Endodermal cell (in vitro differentiated cells): ENCODE measurements around the gene CRMP1. TPM values are rescaled to one million over a fixed set of nuclear protein-coding genes. Genes with fewer than 3 reads are reported as not detected.

ENCODE experiments used
- DNase-seq: peaks from one replicate; pipeline ENCODE4 v3.0.0-alpha.2; 2017
- H3K27ac ChIP-seq: 2 replicates; pipeline ENCODE4 v1.5.1; 2013; ENCODE audit warnings: mild to moderate bottlenecking, low read depth, low read length, moderate library complexity
- H3K27me3 ChIP-seq: 2 replicates; pipeline ENCODE4 v1.6.1; 2013; ENCODE audit warnings: mild to moderate bottlenecking, low read length, moderate library complexity; ENCODE audit not compliant: insufficient read depth, control insufficient read depth, poor library complexity, severe bottlenecking
- H3K36me3 ChIP-seq: 2 replicates; pipeline ENCODE4 v1.7.0; 2013; ENCODE audit warnings: mild to moderate bottlenecking, low read length, moderate library complexity; ENCODE audit not compliant: control insufficient read depth, insufficient read depth
- H3K4me1 ChIP-seq: one replicate; pipeline ENCODE4 v1.7.0; 2013; ENCODE audit warnings: low read length; ENCODE audit not compliant: control insufficient read depth, insufficient read depth
- H3K4me3 ChIP-seq: 2 replicates; pipeline ENCODE4 v1.5.1; 2013; ENCODE audit warnings: mild to moderate bottlenecking, low read length, moderate library complexity
- H3K9ac ChIP-seq: 2 replicates; pipeline ENCODE4 v1.6.1; 2013; ENCODE audit warnings: mild to moderate bottlenecking, low read length, moderate library complexity; ENCODE audit not compliant: poor library complexity, severe bottlenecking; ENCODE audit errors: extremely low read depth
- H3K9me3 ChIP-seq: 2 replicates; pipeline ENCODE4 v1.6.1; 2013; ENCODE audit warnings: mild to moderate bottlenecking, low read length, moderate library complexity; ENCODE audit not compliant: control insufficient read depth
- H3K27ac Mint-ChIP-seq: 2 replicates; pipeline ENCODE4 v1.8.0; 2020; ENCODE audit warnings: mixed read lengths
- H3K27me3 Mint-ChIP-seq: 2 replicates; pipeline ENCODE4 v1.8.0; 2021; ENCODE audit warnings: mild to moderate bottlenecking, mixed read lengths; ENCODE audit not compliant: insufficient read depth
- H3K36me3 Mint-ChIP-seq: 2 replicates; pipeline ENCODE4 v1.8.0; 2020; ENCODE audit warnings: low read depth, mixed read lengths
- H3K4me1 Mint-ChIP-seq: 2 replicates; pipeline ENCODE4 v1.8.0; 2020; ENCODE audit warnings: mixed read lengths
- H3K4me3 Mint-ChIP-seq: 2 replicates; pipeline ENCODE4 v1.8.0; 2020; ENCODE audit warnings: mild to moderate bottlenecking, moderate library complexity, mixed read lengths
- H3K9me3 Mint-ChIP-seq: 2 replicates; pipeline ENCODE4 v1.8.0; 2020; ENCODE audit warnings: mild to moderate bottlenecking, mixed read lengths
- CTCF ChIP-seq: fragments of 200-600 bp; sonication (generic); conservative IDR thresholded peaks from 2 replicates; pipeline ENCODE4 v1.5.0; 2021; ENCODE audit warnings: antibody characterized with exemption, mild to moderate bottlenecking
- WGBS, 2 experiments: methylation state at CpG; one replicate each; pipeline versions ENCODE4 v1.1.5 to v1.1.7; 2013; ENCODE audit warnings: missing lambda C conversion rate in 2 of 2, mixed read lengths in 1 of 2; ENCODE audit not compliant: insufficient coverage in 1 of 2, insufficient read length in 1 of 2; 5-methylcytosine and 5-hydroxymethylcytosine counted together
- total RNA-seq, 2 donors: library from RNA; stranded (reverse); fragmentation: NEBNext Ultra II Directional in 1 of 2; extraction: Animal tissue kit (Norgen Biotek cat#: 25700) in 1 of 2; gene quantifications; 2 replicates in 1 of 2; 3 replicates in 1 of 2; pipeline ENCODE4 v1.2.1, GENCODE V29; 2021

CRMP1 gene
- total RNA-seq, 2 donors from 2014 or later = 40.0 to 64.9 TPM

DNA sequence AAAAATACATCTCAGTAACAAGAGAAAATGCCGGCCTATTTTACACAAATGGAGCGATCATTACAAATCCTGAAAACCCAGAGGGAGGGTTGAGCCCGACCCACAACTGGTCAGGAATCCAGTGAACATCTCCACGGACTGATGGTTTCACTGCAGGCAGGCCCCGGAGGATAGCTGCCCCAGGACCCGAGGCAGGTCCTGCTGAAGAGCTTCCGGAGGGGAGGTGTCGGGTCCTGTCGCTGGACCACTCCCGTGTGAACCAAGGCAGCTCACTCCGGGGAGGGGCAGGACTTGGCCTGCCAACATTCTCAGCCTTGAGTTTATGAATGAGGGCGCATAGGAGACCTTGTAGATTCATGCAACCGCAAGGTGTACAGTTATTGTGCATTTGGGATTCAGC lies 4.8 kb upstream of the CRMP1 start:
- H3K27me3 Mint-ChIP-seq = peaks cover 75% of the 10 kb centered on the region
- WGBS, 2 experiments = 90 to 91% methylated on average over 13 of the region's 13 CpGs

GRCh38 chr4:5895287-5895686 lies 2.4 kb upstream of the CRMP1 start:
- no peak overlapping the region for H3K27ac Mint-ChIP-seq
- H3K27ac ChIP-seq = no peak overlapping the region
- 89 to 93% methylated on average over 4 of the region's 4 CpGs for WGBS, 2 experiments
- no peaks in the 10 kb centered on the region for H3K36me3 ChIP-seq
- peaks cover 77% of the 10 kb centered on the region for H3K27me3 ChIP-seq
- no peaks in the 10 kb centered on the region for H3K9me3 ChIP-seq
- H3K4me1 ChIP-seq = no peaks in the 10 kb centered on the region
- peaks cover 89% of the 10 kb centered on the region for H3K27me3 Mint-ChIP-seq
- no peak for DNase-seq
- no peak overlapping the region for H3K4me3 Mint-ChIP-seq
- H3K9me3 Mint-ChIP-seq = peaks cover 4% of the 10 kb centered on the region
- H3K9ac ChIP-seq = no peak overlapping the region
- H3K4me3 ChIP-seq = no peak overlapping the region
- no peaks in the 10 kb centered on the region for H3K36me3 Mint-ChIP-seq
- no peak for TF ChIP-seq CTCF
- peaks cover 6% of the 10 kb centered on the region for H3K4me1 Mint-ChIP-seq

More for the DNA sequence above, 4.8 kb upstream of the CRMP1 start:
- no peak overlapping the region for H3K27ac ChIP-seq
- no peaks in the 10 kb centered on the region for H3K36me3 ChIP-seq
- H3K36me3 Mint-ChIP-seq = no peaks in the 10 kb centered on the region
- DNase-seq = no peak
- no peak for TF ChIP-seq CTCF
- H3K4me1 ChIP-seq = no peaks in the 10 kb centered on the region
- H3K9me3 Mint-ChIP-seq = peaks cover 4% of the 10 kb centered on the region
- H3K9ac ChIP-seq = no peak overlapping the region
- peaks cover 6% of the 10 kb centered on the region for H3K4me1 Mint-ChIP-seq
- H3K27me3 ChIP-seq = peaks cover 58% of the 10 kb centered on the region
- H3K4me3 ChIP-seq = no peak overlapping the region
- H3K27ac Mint-ChIP-seq = no peak overlapping the region
- no peaks in the 10 kb centered on the region for H3K9me3 ChIP-seq
- no peak overlapping the region for H3K4me3 Mint-ChIP-seq

DNA sequence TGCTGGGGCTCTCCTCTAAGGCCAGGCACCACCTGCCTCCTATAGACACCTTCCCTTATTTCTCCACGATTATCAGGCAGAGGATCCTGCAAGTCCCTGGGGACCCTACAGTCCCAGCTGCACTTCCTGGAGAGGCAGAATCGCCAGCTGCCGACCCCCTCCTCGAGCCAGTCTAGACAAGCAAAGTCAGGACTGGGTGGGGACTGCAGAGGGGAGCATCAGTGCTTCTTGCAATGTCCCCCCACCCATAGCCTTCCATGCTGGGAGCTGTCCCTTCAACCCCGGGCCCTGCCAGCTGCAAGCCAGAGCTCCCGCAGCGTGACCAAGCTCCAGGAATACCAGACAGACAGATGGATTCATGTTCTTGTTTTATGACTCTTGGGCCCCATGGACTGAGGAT lies 1.4 kb upstream of the CRMP1 start:
- no peak overlapping the region for H3K4me3 Mint-ChIP-seq
- Histone ChIP-seq H3K36me3 (no peaks in the 10 kb centered on the region), H3K4me3 (no peak overlapping the region), H3K4me1 (no peaks in the 10 kb centered on the region), H3K27me3 (peaks cover 82% of the 10 kb centered on the region), H3K27ac (no peak overlapping the region), H3K9ac (no peak overlapping the region), H3K9me3 (no peaks in the 10 kb centered on the region)
- H3K4me1 Mint-ChIP-seq = peaks cover 14% of the 10 kb centered on the region
- H3K9me3 Mint-ChIP-seq = peaks cover 4% of the 10 kb centered on the region
- WGBS, 2 experiments = 66 to 74% methylated on average over 6 to 7 of the region's 7 CpGs
- no peak for DNase-seq
- H3K36me3 Mint-ChIP-seq = no peaks in the 10 kb centered on the region
- H3K27ac Mint-ChIP-seq = no peak overlapping the region
- peaks cover 86% of the 10 kb centered on the region for H3K27me3 Mint-ChIP-seq
- no peak for TF ChIP-seq CTCF
